AG04450 (cell line): Measurements from ENCODE around the gene RPL22L1. TPM values are rescaled to one million over a fixed set of nuclear protein-coding genes. Genes with fewer than 3 reads are reported as not detected.
"Not testable (repeated sequence)": the region's sequence is repeated elsewhere in the genome, so short reads cannot be mapped to it uniquely, and the experiment has no call there.

Experiments used
- CTCF ChIA-PET: fragments of 300-600, 350-600 bp; formaldehyde crosslinking; extraction: SDS; loops from one replicate; lab custom pipeline; 2022; ENCODE audit warnings: antibody characterized with exemption, inconsistent platforms; lab: Charles Lee
- POLR2A ChIA-PET: fragments of 350-600 bp; formaldehyde crosslinking; extraction: SDS; loops from one replicate; lab custom pipeline; 2021; ENCODE audit warnings: antibody characterized with exemption, inconsistent platforms; lab: Yijun Ruan, JAX
- DNase-seq: peaks from one replicate; pipeline ENCODE4 v3.0.0-alpha.2; 2011; ENCODE audit warnings: low read depth, low spot score
- H3K27ac ChIP-seq: one replicate; pipeline ENCODE4 v1.5.1; 2012; ENCODE audit warnings: low read depth, low read length, control low read depth
- H3K27me3 ChIP-seq: one replicate; pipeline ENCODE4 v1.6.0; 2012; ENCODE audit warnings: low read length; ENCODE audit not compliant: control insufficient read depth, insufficient read depth
- H3K4me3 ChIP-seq: 2 replicates; pipeline ENCODE4 v1.5.1; 2011; ENCODE audit warnings: mild to moderate bottlenecking, low read depth, low read length, control low read depth
- H3K9me3 ChIP-seq: 2 replicates; pipeline ENCODE4 v1.5.1; 2012; ENCODE audit warnings: low read length; ENCODE audit not compliant: control insufficient read depth, insufficient read depth
- CTCF ChIP-seq: IDR thresholded peaks from 2 replicates; pipeline ENCODE4 v1.5.1; 2011; ENCODE audit warnings: low read depth, low read length, control low read depth, inconsistent platforms
- polyA plus RNA-seq: library from polyadenylated mRNA; depleted of rRNA; stranded (reverse); fragments of >200 nt; gene quantifications from 2 replicates; pipeline ENCODE4 v1.2.3, GENCODE V29; 2011

Gene RPL22L1
- polyA plus RNA-seq, 1 experiment, result 171 TPM

- no peak for TF ChIP-seq CTCF
These were observed 40.3 kb downstream of the RPL22L1 start for GRCh38 chr3:170829546-170830272.

DNA sequence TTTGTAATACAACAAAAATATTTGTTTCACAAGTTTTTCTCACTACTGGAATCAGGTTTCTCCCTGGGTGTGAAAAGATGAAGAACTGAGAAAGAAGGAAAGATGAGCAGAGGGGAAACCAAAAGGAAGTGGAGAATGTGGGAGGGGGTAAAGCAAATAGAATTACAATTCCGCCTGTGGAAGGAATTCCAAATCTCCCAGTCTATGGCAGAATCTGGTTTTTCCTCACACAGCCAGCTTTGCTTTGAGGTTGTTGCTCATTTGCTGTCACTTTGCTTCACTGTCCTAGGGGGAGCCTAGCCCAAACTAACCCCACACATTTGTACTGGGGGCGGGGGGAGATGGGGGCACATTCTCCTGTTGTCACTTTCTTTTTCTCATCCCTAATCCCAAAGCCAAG lies 43.9 kb downstream of the RPL22L1 start:
- no peak for TF ChIP-seq CTCF
- no peaks in the 10 kb centered on the region for H3K9me3 ChIP-seq
- DNase-seq, result no peak
- H3K27me3 ChIP-seq, result peaks cover 2% of the 10 kb centered on the region
- POLR2A ChIA-PET, result no interaction called here
- no peak overlapping the region for H3K4me3 ChIP-seq
- H3K27ac ChIP-seq, result no peak overlapping the region
- CTCF ChIA-PET, result interaction anchor here (0.6 to 2.5 kb wide), 4 partner anchors 10 to 681 kb away, joined by 3 to 8 read pairs (median 7); no protein-coding TSS in a partner anchor

More at GRCh38 chr3:170829546-170830272, 40.3 kb downstream of the RPL22L1 start:
- H3K9me3 ChIP-seq, result no peaks in the 10 kb centered on the region
- no peak for DNase-seq
- H3K4me3 ChIP-seq, result no peak overlapping the region
- ChIA-PET CTCF (interaction anchor here (0.9 to 2.6 kb wide), 2 partner anchors 16 to 20 kb away, joined by 4 to 19 read pairs; no protein-coding TSS in a partner anchor), POLR2A (no interaction called here)
- H3K27me3 ChIP-seq, result peaks cover 2% of the 10 kb centered on the region
- H3K27ac ChIP-seq, result no peak overlapping the region

- CTCF ChIA-PET, result interaction anchor here (0.6 to 0.9 kb wide), 2 partner anchors 12 to 409 kb away, joined by 4 read pairs; no protein-coding TSS in a partner anchor
- H3K4me3 ChIP-seq, H3K27me3 ChIP-seq, H3K27ac ChIP-seq, DNase-seq, H3K9me3 ChIP-seq, POLR2A ChIA-PET: not testable (repeated sequence)
These were observed 46.4 kb downstream of the RPL22L1 start for GRCh38 chr3:170823562-170823961.

GRCh38 chr3:170818325-170818724 lies 51.7 kb downstream of the RPL22L1 start:
- H3K27me3 ChIP-seq, DNase-seq, H3K4me3 ChIP-seq, H3K9me3 ChIP-seq, H3K27ac ChIP-seq, POLR2A ChIA-PET: not testable (repeated sequence)
- CTCF ChIA-PET, result interaction anchor here (1.5 kb wide), 1 partner anchor 406 kb away, joined by 3 read pairs; no protein-coding TSS in a partner anchor

DNA sequence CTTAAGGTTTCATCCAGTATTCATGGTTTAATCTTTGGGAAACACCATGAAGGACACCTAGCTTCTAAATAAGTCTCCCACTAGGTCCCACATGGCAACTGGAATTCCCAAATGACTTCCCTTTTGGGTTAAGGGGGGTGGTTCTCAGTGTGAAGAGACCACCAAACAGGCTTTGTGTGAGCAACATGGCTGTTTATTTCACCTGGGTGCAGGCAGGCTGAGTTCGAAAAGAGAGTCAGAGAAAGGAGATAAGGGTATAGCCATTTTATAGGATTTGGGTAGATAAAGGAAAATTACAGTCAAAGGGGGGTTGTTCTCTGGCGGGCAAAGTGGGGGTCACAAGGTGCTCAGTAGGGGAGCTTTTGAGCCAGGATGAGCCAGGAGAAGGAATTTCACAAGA lies 52.5 kb downstream of the RPL22L1 start:
- H3K4me3 ChIP-seq, H3K9me3 ChIP-seq, DNase-seq, POLR2A ChIA-PET, H3K27me3 ChIP-seq, H3K27ac ChIP-seq: not testable (repeated sequence)
- CTCF ChIA-PET, result interaction anchor here (1.3 to 1.5 kb wide), 3 partner anchors 31 to 405 kb away, joined by 3 to 7 read pairs (median 4); no protein-coding TSS in a partner anchor

DNA sequence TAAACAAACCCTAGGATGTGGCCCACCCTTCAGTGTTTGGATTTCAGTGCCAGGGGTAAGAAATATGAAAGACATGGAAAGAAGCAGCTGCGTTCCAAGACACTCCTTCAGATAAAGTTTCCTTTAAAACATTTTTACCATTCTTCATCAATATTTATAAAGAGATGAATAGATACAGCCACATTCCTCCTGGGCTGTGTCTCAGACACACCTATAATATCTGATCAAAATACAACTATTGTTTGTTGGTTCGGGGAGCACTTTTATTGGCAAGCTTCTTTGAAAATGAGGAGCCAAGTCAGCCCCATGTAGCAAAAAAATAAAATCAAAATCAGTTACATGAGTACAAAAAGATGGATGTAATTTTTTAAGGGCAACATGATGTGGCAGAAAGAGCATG lies 53.2 kb downstream of the RPL22L1 start:
- ChIA-PET POLR2A (no interaction called here), CTCF (interaction anchor here (1.3 to 1.5 kb wide), 3 partner anchors 32 to 404 kb away, joined by 3 to 7 read pairs (median 4); no protein-coding TSS in a partner anchor)
- H3K9me3 ChIP-seq, result no peaks in the 10 kb centered on the region
- no peaks in the 10 kb centered on the region for H3K27me3 ChIP-seq
- H3K4me3 ChIP-seq, result no peak overlapping the region
- no peak overlapping the region for H3K27ac ChIP-seq
- TF ChIP-seq CTCF, result no peak
- no peak for DNase-seq
